GM18502 (cell line): ENCODE data around the gene EXOSC7.
"Not testable (repeated sequence)": the region's sequence is repeated elsewhere in the genome, so short reads cannot be mapped to it uniquely, and the experiment has no call there.

Experiments
- ATAC-seq: cut with Tn5 transposase; IDR thresholded peaks from one replicate; pipeline ENCODE4 v1.9.1; 2021; ENCODE audit warnings: mild to moderate bottlenecking; ENCODE audit not compliant: unreplicated experiment, poor library complexity

EXOSC7 gene

GRCh38 chr3:44961888-44962287 is 14.2 kb upstream of the EXOSC7 start:
- no peak for ATAC-seq

DNA sequence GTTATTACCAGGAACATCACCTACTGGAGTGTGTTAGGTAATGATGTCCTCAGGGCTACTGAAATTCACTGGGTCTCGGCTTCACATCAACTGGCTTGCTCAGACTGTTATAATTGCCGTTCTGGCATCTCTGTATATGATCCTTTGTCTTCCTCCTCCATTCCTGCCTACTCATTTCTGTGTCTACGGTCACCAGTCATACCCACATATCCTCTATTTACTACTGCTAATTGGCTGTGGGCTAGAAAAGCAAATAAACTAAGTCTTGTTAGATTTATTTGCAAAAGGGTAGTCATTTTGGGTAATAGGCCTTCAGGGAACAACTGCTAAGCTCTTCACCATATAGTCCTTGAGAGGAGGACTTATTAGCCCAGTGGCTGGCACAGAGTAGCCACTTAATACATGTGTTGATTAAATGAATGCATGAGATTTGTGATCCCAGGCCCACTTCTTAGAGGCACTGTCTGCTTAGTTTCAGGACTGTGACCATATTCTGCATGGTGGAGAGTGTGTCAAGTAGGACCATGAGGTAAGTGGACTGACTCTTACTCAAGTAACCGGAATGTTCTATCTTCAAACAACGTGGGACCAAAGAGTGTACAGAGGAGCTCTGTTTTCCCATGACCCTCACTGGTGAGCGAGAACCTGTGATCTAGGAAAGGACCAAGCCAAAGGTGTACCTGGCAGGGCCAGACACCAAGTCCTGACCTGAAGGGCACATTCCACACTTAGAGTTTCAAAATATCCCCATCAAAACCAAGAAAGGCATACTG is 13.2 kb upstream of the EXOSC7 start:
- ATAC-seq: no peak

GRCh38 chr3:44963571-44964325 is 12.3 kb upstream of the EXOSC7 start:
- ATAC-seq: no peak

- ATAC-seq: no peak
These were observed 10.9 kb upstream of the EXOSC7 start for GRCh38 chr3:44965165-44965564.

DNA sequence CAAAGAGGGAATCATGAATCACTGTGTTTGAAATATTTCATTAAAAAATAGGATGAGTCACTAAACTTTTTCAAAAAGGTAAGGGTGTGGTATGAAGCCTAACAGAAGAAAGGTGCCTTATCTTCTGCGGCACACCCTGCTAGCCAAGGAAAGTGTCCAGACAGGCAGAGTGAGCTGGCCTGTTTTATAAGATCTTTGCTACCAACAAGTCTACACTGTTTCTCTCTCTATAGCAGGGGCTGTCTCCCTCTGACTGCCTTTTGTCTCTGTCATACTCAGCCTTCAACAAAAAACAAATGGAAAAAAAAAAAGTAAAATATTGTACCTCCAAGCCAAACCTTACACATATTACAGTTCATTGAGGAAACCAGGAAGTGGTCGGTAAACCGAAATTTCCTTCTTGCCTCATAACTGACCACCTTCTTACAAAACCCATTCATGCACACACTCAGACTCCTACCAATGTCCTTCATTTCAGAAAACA is 9.2 kb upstream of the EXOSC7 start:
- ATAC-seq: no peak

GRCh38 chr3:44968447-44968858 is 7.6 kb upstream of the EXOSC7 start:
- no peak for ATAC-seq

- ATAC-seq: no peak
These were observed 6.8 kb upstream of the EXOSC7 start for GRCh38 chr3:44969154-44969827.

- no peak for ATAC-seq
These were observed 6.2 kb upstream of the EXOSC7 start for GRCh38 chr3:44969828-44970179.

GRCh38 chr3:44970926-44971490 is 5.0 kb upstream of the EXOSC7 start:
- ATAC-seq: no peak

DNA sequence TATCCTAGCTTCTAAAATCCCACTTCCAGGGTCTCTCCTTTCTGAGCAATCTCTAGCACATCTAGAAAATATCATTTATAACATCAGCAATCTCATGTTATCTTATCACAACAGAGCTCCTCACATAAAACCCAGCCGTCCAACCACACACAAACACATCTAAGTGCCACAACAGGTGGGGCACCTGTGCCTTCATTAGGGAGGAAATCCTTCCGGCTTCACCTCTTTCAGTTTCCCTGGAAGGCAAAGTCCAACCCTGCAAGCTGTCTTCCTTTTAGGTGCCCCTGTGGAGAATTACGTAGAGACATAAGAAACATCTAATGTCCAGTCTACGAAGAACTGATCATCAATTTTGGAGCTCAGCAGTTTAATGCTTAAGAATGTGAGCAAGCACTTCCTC is 1.6 kb upstream of the EXOSC7 start:
- no peak for ATAC-seq

- no peak for ATAC-seq
These were observed 5.2 kb downstream of the EXOSC7 start for GRCh38 chr3:44981220-44981619.

DNA sequence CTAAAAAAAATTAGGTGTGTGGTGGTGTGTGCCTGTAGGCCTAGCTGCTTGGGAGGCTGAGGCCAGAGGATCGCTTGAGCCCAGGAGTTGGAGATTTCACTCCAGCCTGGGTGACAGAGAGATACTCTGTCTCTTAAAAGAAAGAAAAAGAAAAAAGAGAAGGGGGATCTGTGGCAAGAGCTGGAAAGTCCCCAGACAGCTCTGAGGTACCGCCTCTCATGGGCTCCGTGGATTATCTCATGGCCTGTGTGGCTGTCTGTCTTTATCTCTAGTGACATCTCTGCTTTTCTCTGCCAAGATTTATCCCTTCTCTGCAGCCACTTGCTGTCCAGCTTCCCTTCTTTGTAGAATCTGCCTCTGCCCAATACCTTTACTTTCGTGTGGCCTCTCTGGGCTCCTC is 5.7 kb downstream of the EXOSC7 start:
- no peak for ATAC-seq

GRCh38 chr3:44982817-44983216 is 6.8 kb downstream of the EXOSC7 start:
- ATAC-seq: no peak

GRCh38 chr3:44983484-44983941 is 7.5 kb downstream of the EXOSC7 start:
- no peak for ATAC-seq

GRCh38 chr3:44984335-44984734 is 8.3 kb downstream of the EXOSC7 start:
- no peak for ATAC-seq

- ATAC-seq: not testable (repeated sequence)
These were observed 10.3 kb downstream of the EXOSC7 start for GRCh38 chr3:44986330-44986729.

DNA sequence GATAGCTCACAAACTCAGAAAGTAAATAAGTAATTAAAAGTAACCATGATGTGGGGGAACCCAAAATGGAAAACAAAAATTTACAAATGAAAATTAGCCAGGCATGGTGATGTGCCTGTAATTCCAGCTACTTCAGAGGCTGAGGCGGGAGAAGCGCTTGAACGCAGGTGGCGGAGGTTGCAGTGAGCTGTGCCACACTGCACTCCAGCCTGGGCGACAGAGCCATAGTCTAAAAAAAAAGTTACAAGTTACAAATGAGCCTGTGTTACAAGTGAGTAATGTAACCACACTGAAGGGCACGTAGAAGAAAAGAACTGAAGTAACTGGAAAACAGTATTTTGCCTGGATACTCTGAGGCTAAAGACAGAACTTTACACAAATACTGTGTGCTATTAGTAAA is 11.3 kb downstream of the EXOSC7 start:
- no peak for ATAC-seq

- ATAC-seq: no peak
These were observed 12.0 kb downstream of the EXOSC7 start for GRCh38 chr3:44988073-44988472.

DNA sequence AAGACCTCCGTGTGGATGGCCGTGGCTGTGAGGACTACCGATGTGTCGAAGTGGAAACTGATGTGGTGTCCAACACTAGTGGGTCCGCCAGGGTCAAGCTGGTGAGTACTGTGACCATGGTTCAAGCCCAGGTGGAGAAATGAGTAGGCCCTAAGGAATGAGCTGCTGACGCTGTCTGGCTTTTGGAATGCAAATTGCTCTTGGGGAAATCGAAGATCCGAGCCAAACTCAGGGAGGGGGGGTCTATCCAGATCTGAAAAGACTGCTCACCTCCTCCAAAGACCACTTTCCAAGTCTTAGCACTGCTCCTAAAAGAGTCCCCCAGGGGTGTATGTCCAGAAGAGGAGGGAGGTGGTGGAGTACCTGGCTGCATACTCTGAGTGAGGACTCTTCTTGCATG is 13.1 kb downstream of the EXOSC7 start:
- no peak for ATAC-seq

GRCh38 chr3:44989636-44990373 is 13.8 kb downstream of the EXOSC7 start:
- no peak for ATAC-seq
